Caco-2 (cell line): Measurements from ENCODE around the gene CRYBA1. TPM values are rescaled to one million over a fixed set of nuclear protein-coding genes. Genes with fewer than 3 reads are reported as not detected.
"Not testable (repeated sequence)": the region's sequence is repeated elsewhere in the genome, so short reads cannot be mapped to it uniquely, and the experiment has no call there.

Experiments
- Bru-seq: library from RNA; stranded (reverse); fragments of 400-500 nt; gene quantifications from one replicate; lab custom pipeline; 2021; lab: Mats Ljungman, UMichigan
- BruChase-seq, 2 experiments: library from RNA; stranded (reverse); fragments of 400-500 nt; gene quantifications; one replicate each; lab custom pipeline; 2021; lab: Mats Ljungman, UMichigan
- BruUV-seq: library from RNA; stranded (reverse); fragments of 400-500 nt; replicated peaks from 2 replicates; lab custom pipeline; 2021; lab: Mats Ljungman, UMichigan
- CTCF ChIA-PET: fragments of 300-600 bp; sonication (Branson Sonifier 250); formaldehyde crosslinking; loops from one replicate; lab custom pipeline; 2022; ENCODE audit warnings: antibody characterized with exemption; lab: Charles Lee
- POLR2A ChIA-PET: fragments of 300-600 bp; sonication (Branson Sonifier 250); formaldehyde crosslinking; loops from one replicate; lab custom pipeline; 2022; ENCODE audit warnings: antibody characterized with exemption; lab: Charles Lee
- DNase-seq, 2 experiments: peaks; one replicate each; pipeline versions ENCODE4 v3.0.0 to v3.0.0-alpha.2; 2020 to 2022
- H3K27me3 ChIP-seq: replicated peaks from 2 replicates; pipeline ENCODE4 v1.6.0; 2011; ENCODE audit warnings: low read length; ENCODE audit not compliant: control insufficient read depth, insufficient read depth
- H3K36me3 ChIP-seq: 2 replicates; pipeline ENCODE4 v1.5.1; 2011; ENCODE audit warnings: low read length; ENCODE audit not compliant: control insufficient read depth, insufficient read depth
- H3K4me1 ChIP-seq: fragments of 250-450 bp; sonication (Bioruptor Pico); 2 replicates; pipeline ENCODE4 v1.5.1; 2020; ENCODE audit warnings: mild to moderate bottlenecking
- H3K4me3 ChIP-seq: 2 replicates; pipeline ENCODE4 v1.5.1; 2011; ENCODE audit warnings: low read depth, mild to moderate bottlenecking, control low read depth, low read length
- H3K9me3 ChIP-seq: fragments of 250-450 bp; sonication (Bioruptor Pico); 2 replicates; pipeline ENCODE4 v1.5.1; 2020; ENCODE audit warnings: mild to moderate bottlenecking, moderate library complexity
- H3K27ac Mint-ChIP-seq: one replicate; pipeline ENCODE4 v1.8.0; 2022; ENCODE audit warnings: mixed read lengths; ENCODE audit not compliant: unreplicated experiment
- H3K27me3 Mint-ChIP-seq: one replicate; pipeline ENCODE4 v1.8.0; 2022; ENCODE audit warnings: mixed read lengths; ENCODE audit not compliant: insufficient read depth, unreplicated experiment
- H3K36me3 Mint-ChIP-seq: one replicate; pipeline ENCODE4 v1.8.0; 2022; ENCODE audit warnings: mild to moderate bottlenecking, mixed read lengths; ENCODE audit not compliant: insufficient read depth, unreplicated experiment
- H3K4me1 Mint-ChIP-seq: one replicate; pipeline ENCODE4 v1.8.0; 2022; ENCODE audit warnings: low read depth, mixed read lengths; ENCODE audit not compliant: unreplicated experiment
- H3K4me3 Mint-ChIP-seq: one replicate; pipeline ENCODE4 v1.8.0; 2022; ENCODE audit warnings: mild to moderate bottlenecking, moderate library complexity, mixed read lengths; ENCODE audit not compliant: unreplicated experiment
- H3K9me3 Mint-ChIP-seq: one replicate; pipeline ENCODE4 v1.8.0; 2022; ENCODE audit warnings: mixed read lengths; ENCODE audit not compliant: unreplicated experiment
- CTCF ChIP-seq, 2 experiments: fragments of 200-600 bp in 1 of 2; IDR thresholded peaks; 1 replicate in 1 of 2; 2 replicates in 1 of 2; pipeline versions ENCODE4 v1.5.1 to v1.8.0; 2011 to 2022; ENCODE audit warnings: antibody characterized with exemption in 1 of 2, control low read depth in 1 of 2, inconsistent platforms in 1 of 2, low read depth in 1 of 2, low read length in 1 of 2, mild to moderate bottlenecking in 1 of 2, moderate library complexity in 1 of 2; ENCODE audit not compliant: insufficient read depth in 1 of 2, severe bottlenecking in 1 of 2, unreplicated experiment in 1 of 2
- intact Hi-C: fragments of 100-400 bp; cut with micrococcal nuclease; formaldehyde crosslinking; loops from one replicate; pipeline ENCODE4 v1.10.0; 2022; ENCODE audit not compliant: unreplicated experiment
- long read RNA-seq: library from polyadenylated mRNA; stranded (forward); transcript quantifications from one replicate; pipeline ENCODE4 v2.0.0, GENCODE V29; 2022
- total RNA-seq: library from RNA; stranded (reverse); gene quantifications from 2 replicates; pipeline ENCODE4 v1.2.3, GENCODE V29; 2022

The CRYBA1 gene, protein sequence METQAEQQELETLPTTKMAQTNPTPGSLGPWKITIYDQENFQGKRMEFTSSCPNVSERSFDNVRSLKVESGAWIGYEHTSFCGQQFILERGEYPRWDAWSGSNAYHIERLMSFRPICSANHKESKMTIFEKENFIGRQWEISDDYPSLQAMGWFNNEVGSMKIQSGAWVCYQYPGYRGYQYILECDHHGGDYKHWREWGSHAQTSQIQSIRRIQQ
- total RNA-seq (not detected in 2 replicates), Bru-seq, nascent RNA (not detected), BruChase-seq, experiment 1, labeled RNA remaining after a 2-hour chase (not detected), BruChase-seq, experiment 2, labeled RNA remaining after a 6-hour chase (not detected)
- long read RNA-seq = 0 reads

- no peak within 1 kb of the TSS for H3K27ac Mint-ChIP-seq
- no peaks in the 10 kb centered on the region for H3K27me3 Mint-ChIP-seq
- no peak within 1 kb of the TSS for H3K4me3 Mint-ChIP-seq
- no peaks in the 10 kb centered on the region for H3K9me3 Mint-ChIP-seq
- H3K4me1 Mint-ChIP-seq = no peaks in the 10 kb centered on the region
- no peaks in the 10 kb centered on the region for H3K36me3 ChIP-seq
- DNase-seq = no peak
- no peaks in the 10 kb centered on the region for H3K4me1 ChIP-seq
- TF ChIP-seq CTCF (IDR thresholded peaks at IDR 0.05; ENCODE audit: insufficient read depth in 1 of 2, low read depth in 1 of 2, low read length in 1 of 2, severe bottlenecking in 1 of 2, unreplicated experiment in 1 of 2) = no peak
- no TSS peak for BruUV-seq
- no peaks in the 10 kb centered on the region for H3K9me3 ChIP-seq
- no peaks in the 10 kb centered on the region for H3K27me3 ChIP-seq
- CTCF ChIA-PET = no interaction called here
- intact Hi-C loops = loop anchor here (10.0 kb wide), 1 partner anchor 262 kb away; no protein-coding TSS in a partner anchor
- H3K36me3 Mint-ChIP-seq = peaks cover 4% of the 10 kb centered on the region
- no peak within 1 kb of the TSS for H3K4me3 ChIP-seq
- POLR2A ChIA-PET = no interaction called here
Measured at GRCh38 chr17:29246628-29247027, at the start of gene CRYBA1. TSS of gene CRYBA1 (plus strand) at chr17:29246859. CDS start at chr17:29246864, 5 bp downstream.

GRCh38 chr17:29197516-29198272 lies 49.0 kb upstream of the CRYBA1 start:
- Histone ChIP-seq H3K9me3 (no peaks in the 10 kb centered on the region), H3K4me1 (no peaks in the 10 kb centered on the region), H3K4me3 (no peak overlapping the region), H3K36me3 (no peaks in the 10 kb centered on the region), H3K27me3 (no peaks in the 10 kb centered on the region)
- no peaks in the 10 kb centered on the region for H3K36me3 Mint-ChIP-seq
- H3K27ac Mint-ChIP-seq = no peak overlapping the region
- intact Hi-C loops = no loop called here
- TF ChIP-seq CTCF (IDR thresholded peaks at IDR 0.05; ENCODE audit: insufficient read depth in 1 of 2, low read depth in 1 of 2, low read length in 1 of 2, severe bottlenecking in 1 of 2, unreplicated experiment in 1 of 2) = no peak
- CTCF ChIA-PET = interaction anchor here (1.2 to 1.7 kb wide), 3 partner anchors 18 to 74 kb away, joined by 3 to 4 read pairs (median 4); partner anchors contain the start of gene MYO18A
- POLR2A ChIA-PET = interaction anchor here (0.7 kb wide), 2 partner anchors 19 to 39 kb away, joined by 3 to 5 read pairs; no protein-coding TSS in a partner anchor
- peaks cover 7% of the 10 kb centered on the region for H3K4me1 Mint-ChIP-seq
- BruUV-seq = no TSS peak
- peaks cover 5% of the 10 kb centered on the region for H3K27me3 Mint-ChIP-seq
- DNase-seq = peak in 1 of 2 experiments; percentile 23
- no peaks in the 10 kb centered on the region for H3K9me3 Mint-ChIP-seq
- no peak overlapping the region for H3K4me3 Mint-ChIP-seq

GRCh38 chr17:29204068-29204804 lies 42.4 kb upstream of the CRYBA1 start:
- intact Hi-C loops, H3K36me3 Mint-ChIP-seq, POLR2A ChIA-PET, H3K27me3 ChIP-seq, H3K4me1 ChIP-seq, H3K4me3 Mint-ChIP-seq, H3K4me1 Mint-ChIP-seq, H3K9me3 Mint-ChIP-seq, H3K4me3 ChIP-seq, H3K36me3 ChIP-seq, BruUV-seq, H3K27ac Mint-ChIP-seq, CTCF ChIA-PET, H3K27me3 Mint-ChIP-seq, H3K9me3 ChIP-seq, DNase-seq: not testable (repeated sequence)
